Iris pigment epithelial cell (primary cell): Measurements from ENCODE around the gene KCTD18.

Source experiments
- DNase-seq: peaks from one replicate; pipeline ENCODE4 v3.0.0-alpha.2; 2011; ENCODE audit warnings: low read depth

Gene KCTD18

GRCh38 chr2:200454927-200455801, 54.7 kb downstream of the KCTD18 start:
- DNase-seq, result peak; percentile 61

GRCh38 chr2:200453853-200454534, 55.9 kb downstream of the KCTD18 start:
- no peak for DNase-seq

DNA sequence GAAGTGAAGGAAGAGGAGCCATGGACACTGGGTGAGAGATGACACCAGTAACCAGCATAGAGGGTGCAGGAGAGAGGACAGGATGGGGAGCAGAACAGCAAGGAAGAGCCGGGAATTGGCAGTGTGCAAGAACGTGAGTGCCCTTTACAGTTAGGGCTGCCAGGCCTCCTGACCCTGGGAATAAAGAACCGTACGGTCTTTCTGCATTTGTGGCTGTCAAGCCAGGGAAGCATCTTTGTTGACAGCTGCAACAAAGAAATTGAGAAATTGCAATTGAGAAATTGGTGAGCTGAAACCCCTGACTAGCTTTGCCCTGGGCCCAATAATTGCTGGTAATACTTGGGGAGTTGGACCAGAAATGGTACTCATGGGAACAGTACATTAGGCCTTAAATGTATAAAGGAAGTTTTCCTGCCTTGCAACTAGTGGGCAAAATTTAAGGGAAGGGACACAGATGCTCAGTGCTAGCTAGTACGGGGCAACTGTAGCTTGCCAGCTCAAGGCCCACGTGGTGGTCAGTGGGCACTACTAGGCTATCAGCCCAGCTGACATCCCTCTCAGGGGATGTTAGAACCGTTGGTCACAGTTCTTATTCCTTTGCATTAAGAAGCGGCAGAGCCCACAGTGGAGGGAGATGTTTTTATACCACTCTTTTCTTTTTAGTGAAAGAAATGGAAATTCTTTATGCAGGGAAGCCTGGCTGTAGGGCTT, 56.6 kb downstream of the KCTD18 start:
- DNase-seq, result no peak

GRCh38 chr2:200452377-200452776, 57.5 kb downstream of the KCTD18 start:
- no peak for DNase-seq

DNA sequence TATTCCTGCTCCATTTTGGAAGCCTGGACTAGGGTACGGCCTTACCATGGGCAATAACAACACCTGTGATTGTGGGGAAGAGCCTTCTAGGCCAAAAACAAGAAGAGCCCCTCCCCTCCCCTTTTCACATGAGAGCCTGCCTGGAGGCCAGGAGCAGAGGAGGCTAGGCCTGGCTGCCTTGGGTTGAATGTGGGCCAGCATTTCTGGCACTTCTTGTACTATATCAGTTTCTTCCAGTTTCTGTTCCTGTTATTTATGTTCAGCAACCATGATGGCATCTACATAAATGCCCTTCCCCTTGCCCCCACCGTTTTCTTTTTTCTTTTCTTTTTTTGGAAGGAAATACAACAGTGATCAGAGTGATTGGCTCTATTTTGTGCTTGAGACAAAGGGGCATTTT, 58.4 kb downstream of the KCTD18 start:
- DNase-seq, result no peak

DNA sequence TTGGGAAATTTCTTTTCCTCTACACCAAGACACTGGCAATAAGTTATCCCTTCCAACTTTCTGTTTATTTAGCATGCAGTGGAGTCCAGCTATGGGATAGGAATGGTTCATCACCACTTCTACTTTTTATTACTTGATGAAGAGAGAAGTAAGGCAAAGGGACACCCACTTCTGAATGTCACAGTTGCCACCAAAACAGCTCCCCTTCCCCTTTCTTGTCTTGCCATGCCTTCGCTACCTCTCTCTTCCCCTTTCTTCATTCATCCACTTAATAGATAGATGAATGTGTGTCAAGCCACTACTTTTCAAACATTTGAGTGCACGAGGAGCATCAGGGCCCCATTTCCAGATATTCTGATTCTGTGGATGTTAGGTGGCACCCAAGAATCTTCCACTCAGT, 59.6 kb downstream of the KCTD18 start:
- no peak for DNase-seq

GRCh38 chr2:200449149-200449548, 60.7 kb downstream of the KCTD18 start:
- no peak for DNase-seq

GRCh38 chr2:200448455-200448854, 61.4 kb downstream of the KCTD18 start:
- no peak for DNase-seq

- DNase-seq, result peak; percentile 71
These were observed 62.6 kb downstream of the KCTD18 start for GRCh38 chr2:200447139-200447855.

DNA sequence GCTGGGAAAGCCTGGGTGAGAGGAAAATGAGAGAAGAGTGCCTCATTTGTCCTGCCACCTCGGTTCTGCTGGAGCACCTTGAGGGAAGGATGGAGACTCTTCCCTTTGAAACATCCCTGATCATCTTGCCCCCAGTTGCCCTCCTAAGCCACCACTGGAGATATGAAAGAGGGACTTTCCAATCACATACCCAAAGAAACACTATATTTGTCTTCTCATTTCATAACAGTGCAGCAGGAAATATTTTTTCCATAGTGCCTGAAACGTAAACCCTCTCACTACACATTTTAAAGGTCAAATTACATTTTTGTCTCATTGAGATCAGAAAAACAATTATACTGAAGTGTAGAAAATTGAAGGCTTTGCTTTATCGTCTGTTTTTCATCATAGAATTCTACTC, 63.3 kb downstream of the KCTD18 start:
- DNase-seq, result no peak

DNA sequence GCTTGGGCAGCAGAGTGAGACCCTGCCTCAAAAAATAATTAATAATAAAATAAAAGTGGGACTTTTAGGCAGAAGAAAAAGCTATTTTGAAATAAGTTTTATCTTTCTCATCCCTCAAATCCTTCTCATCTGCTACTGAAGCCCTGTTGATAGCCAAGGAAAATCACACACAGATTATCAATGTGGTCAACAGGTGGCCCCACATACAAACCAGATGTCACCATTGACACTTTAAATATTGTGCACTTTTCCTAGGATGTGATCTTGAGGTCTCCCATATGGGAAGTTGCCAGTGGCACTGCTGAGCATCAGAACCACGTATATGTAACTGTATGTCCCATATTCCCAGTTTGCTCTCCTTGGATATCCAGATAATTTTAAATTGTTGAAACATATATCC, 64.6 kb downstream of the KCTD18 start:
- no peak for DNase-seq

- DNase-seq, result no peak
These were observed 65.3 kb downstream of the KCTD18 start for GRCh38 chr2:200444530-200444929.

DNA sequence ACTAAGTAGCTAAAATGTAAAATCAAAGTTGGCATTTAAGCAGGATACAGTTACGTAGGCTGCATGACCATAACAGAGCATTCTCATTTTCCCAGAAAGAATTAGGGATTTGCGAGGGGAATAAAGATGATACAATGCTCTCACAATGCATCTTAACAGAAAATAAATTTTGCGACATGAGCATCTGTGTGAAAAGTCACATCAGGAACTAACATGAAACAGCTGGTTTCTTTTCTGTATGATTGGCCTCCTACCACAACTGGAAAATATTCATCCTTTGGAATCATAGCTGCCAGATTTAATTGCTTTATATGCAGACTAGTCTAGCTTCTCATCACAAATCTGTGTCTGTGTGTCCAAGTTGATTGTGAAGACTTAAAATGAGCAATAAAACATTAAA, 66.0 kb downstream of the KCTD18 start:
- no peak for DNase-seq

DNA sequence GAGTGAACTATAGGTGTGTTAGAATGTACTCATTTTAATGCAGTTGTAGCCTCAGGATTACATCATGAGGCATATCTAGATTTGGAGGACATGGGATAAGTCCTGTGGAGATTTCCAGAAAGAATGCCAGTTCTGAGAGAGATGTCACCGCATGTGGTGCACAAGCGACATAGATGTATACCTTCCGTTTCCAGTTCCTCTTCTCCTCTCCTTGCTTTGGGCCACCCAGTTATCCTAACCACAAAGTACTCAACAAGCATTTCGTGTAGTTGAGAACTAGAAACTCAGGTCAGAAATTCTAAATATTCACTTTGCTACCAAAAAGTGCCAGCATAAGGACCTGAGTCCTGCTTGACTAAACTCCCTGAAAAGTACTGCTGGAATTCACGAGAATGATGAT, 66.5 kb downstream of the KCTD18 start:
- no peak for DNase-seq

- DNase-seq, result peak; percentile 81
These were observed 67.4 kb downstream of the KCTD18 start for GRCh38 chr2:200442471-200442870.

- no peak for DNase-seq
These were observed 69.9 kb downstream of the KCTD18 start for GRCh38 chr2:200439981-200440380.
